NCI-H2107 (cell line): ENCODE results near the gene GSX1.
"Not testable (repeated sequence)": the region's sequence is repeated elsewhere in the genome, so short reads cannot be mapped to it uniquely, and the experiment has no call there.

Experiments used
- DNase-seq: peaks from one replicate; lab custom pipeline; 2025; lab: John Stamatoyannopoulos, UW

Gene GSX1

GRCh38 chr13:27792393-27793218 is at the start of gene GSX1:
GSX1 (plus strand) TSS chr13:27792483; CDS start chr13:27792691, 208 bp downstream.
- no peak for DNase-seq

GRCh38 chr13:27744801-27745200 is 47.5 kb upstream of the GSX1 start:
- no peak for DNase-seq

GRCh38 chr13:27745301-27745700 is 47.0 kb upstream of the GSX1 start:
- DNase-seq = no peak

- not testable (repeated sequence) for DNase-seq
Measured at GRCh38 chr13:27748143-27748542, 44.1 kb upstream of the GSX1 start.

- no peak for DNase-seq
Measured at GRCh38 chr13:27751953-27752532, 40.2 kb upstream of the GSX1 start.

GRCh38 chr13:27765650-27766049 is 26.6 kb upstream of the GSX1 start:
- DNase-seq = no peak

- no peak for DNase-seq
Measured at GRCh38 chr13:27770809-27771208, 21.5 kb upstream of the GSX1 start.

- no peak for DNase-seq
Measured at GRCh38 chr13:27772651-27773425, 19.4 kb upstream of the GSX1 start.

- DNase-seq = no peak
Measured at GRCh38 chr13:27774169-27774568, 18.1 kb upstream of the GSX1 start.

GRCh38 chr13:27774651-27775050 is 17.6 kb upstream of the GSX1 start:
- no peak for DNase-seq

- DNase-seq = no peak
Measured at GRCh38 chr13:27775943-27776342, 16.3 kb upstream of the GSX1 start.

GRCh38 chr13:27782151-27782550 is 10.1 kb upstream of the GSX1 start:
- DNase-seq = no peak

- DNase-seq = no peak
Measured at GRCh38 chr13:27783111-27783510, 9.2 kb upstream of the GSX1 start.

- DNase-seq = no peak
Measured at GRCh38 chr13:27788271-27788670, 4.0 kb upstream of the GSX1 start.

- no peak for DNase-seq
Measured at GRCh38 chr13:27789153-27789494, 3.2 kb upstream of the GSX1 start.

GRCh38 chr13:27789495-27790303 is 2.6 kb upstream of the GSX1 start:
- no peak for DNase-seq

GRCh38 chr13:27790523-27790922 is 1.8 kb upstream of the GSX1 start:
- DNase-seq = no peak

GRCh38 chr13:27791146-27791900 is 960 bp upstream of the GSX1 start:
- DNase-seq = no peak

- no peak for DNase-seq
Measured at GRCh38 chr13:27791901-27792392, 336 bp upstream of the GSX1 start.

GRCh38 chr13:27793507-27794367 is 1.5 kb downstream of the GSX1 start:
- DNase-seq = no peak
